ENCODE data around the gene HYKK. TPM values are rescaled to one million over a fixed set of nuclear protein-coding genes. Genes with fewer than 3 reads are reported as not detected.

The HYKK gene
- total RNA-seq, 1 donor from 2014 or later, result 0.53 TPM

- ATAC-seq (ENCODE audit: low read depth) (no peak), DNase-seq (no peak)
- H3K4me3 Mint-ChIP-seq, result no peak overlapping the region
- intact Hi-C loops (cut with micrococcal nuclease), result no loop called here
- POLR2A ChIA-PET, result interaction anchor here (0.7 kb wide), 1 partner anchor 94 kb away, joined by 3 read pairs; no protein-coding TSS in a partner anchor
- TF ChIP-seq, protein P1, sequence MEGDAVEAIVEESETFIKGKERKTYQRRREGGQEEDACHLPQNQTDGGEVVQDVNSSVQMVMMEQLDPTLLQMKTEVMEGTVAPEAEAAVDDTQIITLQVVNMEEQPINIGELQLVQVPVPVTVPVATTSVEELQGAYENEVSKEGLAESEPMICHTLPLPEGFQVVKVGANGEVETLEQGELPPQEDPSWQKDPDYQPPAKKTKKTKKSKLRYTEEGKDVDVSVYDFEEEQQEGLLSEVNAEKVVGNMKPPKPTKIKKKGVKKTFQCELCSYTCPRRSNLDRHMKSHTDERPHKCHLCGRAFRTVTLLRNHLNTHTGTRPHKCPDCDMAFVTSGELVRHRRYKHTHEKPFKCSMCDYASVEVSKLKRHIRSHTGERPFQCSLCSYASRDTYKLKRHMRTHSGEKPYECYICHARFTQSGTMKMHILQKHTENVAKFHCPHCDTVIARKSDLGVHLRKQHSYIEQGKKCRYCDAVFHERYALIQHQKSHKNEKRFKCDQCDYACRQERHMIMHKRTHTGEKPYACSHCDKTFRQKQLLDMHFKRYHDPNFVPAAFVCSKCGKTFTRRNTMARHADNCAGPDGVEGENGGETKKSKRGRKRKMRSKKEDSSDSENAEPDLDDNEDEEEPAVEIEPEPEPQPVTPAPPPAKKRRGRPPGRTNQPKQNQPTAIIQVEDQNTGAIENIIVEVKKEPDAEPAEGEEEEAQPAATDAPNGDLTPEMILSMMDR (IDR thresholded peaks at IDR 0.05), result no peak
- no peaks in the 10 kb centered on the region for H3K36me3 Mint-ChIP-seq (ENCODE audit: low read depth)
- H3K27me3 Mint-ChIP-seq, result peaks cover 3% of the 10 kb centered on the region
- H3K9me3 Mint-ChIP-seq, result no peaks in the 10 kb centered on the region
- CTCF ChIA-PET, result no interaction called here
- no peak overlapping the region for H3K27ac Mint-ChIP-seq
- peaks cover 21% of the 10 kb centered on the region for H3K4me1 Mint-ChIP-seq
These were observed 55.7 kb downstream of the HYKK start for GRCh38 chr15:78563092-78563491.

GRCh38 chr15:78564743-78565096, 57.3 kb downstream of the HYKK start:
- Mint-ChIP-seq H3K4me3 (peak overlapping the region; percentile 86), H3K27ac (peak overlapping the region; percentile 67), H3K27me3 (peaks cover 3% of the 10 kb centered on the region), H3K36me3 (ENCODE audit: low read depth) (no peaks in the 10 kb centered on the region), H3K9me3 (no peaks in the 10 kb centered on the region), H3K4me1 (peaks cover 21% of the 10 kb centered on the region)
- no peak for ATAC-seq (ENCODE audit: low read depth)
- DNase-seq, result peak; percentile 21
- TF ChIP-seq, protein P1 (IDR thresholded peaks at IDR 0.05), result no peak
- ChIA-PET POLR2A (interaction anchor here (0.6 to 2.7 kb wide), 3 partner anchors 16 to 127 kb away, joined by 4 to 57 read pairs (median 11); partner anchors contain the start of genes IREB2 and PSMA4), CTCF (interaction anchor here (2.0 kb wide), 1 partner anchor 24 kb away, joined by 6 read pairs; the partner anchor contains the start of gene PSMA4)
- intact Hi-C loops (cut with micrococcal nuclease), result loop anchor here (1.0 kb wide), 2 partner anchors 24 to 126 kb away; partner anchors contain the start of genes IREB2 and PSMA4

GRCh38 chr15:78565097-78565950, 57.9 kb downstream of the HYKK start, which contains the start of gene CHRNA5:
CHRNA5 (plus strand) TSS chr15:78565520; CDS start chr15:78565720, 200 bp downstream.
- CTCF ChIA-PET, result interaction anchor here (2.0 kb wide), 1 partner anchor 25 kb away, joined by 6 read pairs; the partner anchor contains the start of gene PSMA4
- peak within 1 kb of the TSS; percentile 67 for H3K27ac Mint-ChIP-seq
- ATAC-seq (ENCODE audit: low read depth) (peak; percentile 93), DNase-seq (peak; percentile 80)
- POLR2A ChIA-PET, result interaction anchor here (0.6 to 2.7 kb wide), 6 partner anchors 15 to 128 kb away, joined by 4 to 57 read pairs (median 4); partner anchors contain the start of genes IREB2 and PSMA4
- peak within 1 kb of the TSS; percentile 86 for H3K4me3 Mint-ChIP-seq
- H3K9me3 Mint-ChIP-seq, result no peaks in the 10 kb centered on the region
- intact Hi-C loops (cut with micrococcal nuclease), result loop anchor here (1.0 kb wide), 2 partner anchors 25 to 127 kb away; partner anchors contain the start of genes IREB2 and PSMA4
- TF ChIP-seq, protein P1 (IDR thresholded peaks at IDR 0.05), result no peak
- peaks cover 3% of the 10 kb centered on the region for H3K27me3 Mint-ChIP-seq
- H3K4me1 Mint-ChIP-seq, result peaks cover 21% of the 10 kb centered on the region
- no peaks in the 10 kb centered on the region for H3K36me3 Mint-ChIP-seq (ENCODE audit: low read depth)

DNA sequence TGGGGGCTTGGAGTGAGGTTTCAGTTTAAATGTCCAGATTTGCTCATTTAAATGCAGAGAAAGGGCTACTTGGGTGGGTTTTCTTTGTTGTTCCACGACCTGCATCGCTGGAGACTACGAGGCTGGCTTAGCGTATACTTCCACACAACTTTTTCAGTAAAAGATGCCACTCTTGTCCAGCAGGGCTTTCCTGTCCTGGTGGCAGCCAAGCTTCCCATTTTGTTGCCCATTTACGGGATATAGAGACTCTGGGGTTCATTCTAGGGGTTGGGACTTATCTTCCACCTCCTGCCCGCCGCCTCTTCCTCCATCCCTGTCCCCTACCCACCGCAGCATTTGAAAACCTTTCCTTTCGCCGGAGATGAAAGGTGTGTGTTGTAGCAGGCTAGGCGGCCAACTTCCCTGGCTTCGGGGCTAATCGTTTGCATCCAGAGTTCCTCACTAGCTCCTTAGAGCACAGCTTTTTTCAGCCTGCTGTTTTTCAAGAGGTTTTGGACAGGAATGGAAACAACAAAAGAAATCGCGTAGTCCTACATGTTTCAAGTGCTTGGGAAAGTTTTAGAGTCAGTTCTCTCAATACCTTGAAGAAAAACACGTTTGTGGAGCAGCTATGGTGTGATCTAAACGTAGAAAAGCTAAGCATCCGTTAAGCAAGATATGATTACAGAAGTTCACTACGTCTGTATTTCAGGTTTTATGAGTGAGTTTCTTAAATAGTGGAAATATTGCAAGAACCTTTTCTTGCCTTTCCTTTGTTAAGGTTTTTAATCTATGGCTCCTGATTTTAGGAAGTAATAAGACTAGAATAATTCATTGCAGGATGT, 58.8 kb downstream of the HYKK start:
- CTCF ChIA-PET, result interaction anchor here (2.0 kb wide), 1 partner anchor 26 kb away, joined by 6 read pairs; the partner anchor contains the start of gene PSMA4
- TF ChIP-seq, protein P1 (IDR thresholded peaks at IDR 0.05), result no peak
- Mint-ChIP-seq H3K27ac (no peak overlapping the region), H3K27me3 (peaks cover 3% of the 10 kb centered on the region), H3K9me3 (no peaks in the 10 kb centered on the region), H3K36me3 (ENCODE audit: low read depth) (no peaks in the 10 kb centered on the region), H3K4me3 (peak overlapping the region; percentile 86), H3K4me1 (peaks cover 21% of the 10 kb centered on the region)
- ATAC-seq (ENCODE audit: low read depth), result no peak
- POLR2A ChIA-PET, result interaction anchor here (0.6 to 2.7 kb wide), 5 partner anchors 14 to 129 kb away, joined by 4 to 57 read pairs (median 4); partner anchors contain the start of genes IREB2 and PSMA4
- no peak for DNase-seq
- intact Hi-C loops (cut with micrococcal nuclease), result loop anchor here (1.0 kb wide), 2 partner anchors 26 to 128 kb away; partner anchors contain the start of genes IREB2 and PSMA4
